ENCODE results near the gene NAALADL2. TPM values are rescaled to one million over a fixed set of nuclear protein-coding genes. Genes with fewer than 3 reads are reported as not detected.

NAALADL2 gene
- polyA plus RNA-seq, 1 donor from 2014 or later: 1.6 TPM

DNA sequence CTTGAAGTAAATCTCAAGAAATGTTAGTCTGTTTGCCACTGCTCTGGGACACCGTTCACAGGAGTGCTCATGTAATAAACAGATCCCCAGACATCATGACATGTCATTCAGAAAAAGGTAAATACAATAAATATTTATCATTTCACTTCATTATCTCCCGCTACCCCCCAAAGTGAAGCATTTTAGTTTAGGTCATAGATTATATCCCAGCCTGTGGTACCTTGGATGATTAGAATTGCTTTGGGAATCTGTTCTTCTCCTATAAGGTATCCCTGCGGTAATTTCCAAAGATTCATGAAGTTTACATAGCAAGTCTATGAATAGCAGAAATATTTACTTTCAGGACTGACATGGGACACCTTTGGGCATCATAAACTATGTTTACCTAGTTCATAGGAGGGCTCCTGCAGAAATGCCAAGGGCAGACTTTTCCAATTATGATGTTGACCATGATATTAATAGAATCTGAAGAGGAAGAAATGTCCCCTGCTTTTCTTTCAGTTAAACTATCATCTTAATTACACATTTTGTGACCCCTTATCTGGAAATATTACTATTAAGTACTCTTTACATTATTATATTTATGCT lies 268.0 kb downstream of the NAALADL2 start:
- H3K9me3 ChIP-seq (ENCODE audit: low read length): no peaks in the 10 kb centered on the region
- H3K9me2 ChIP-seq (ENCODE audit: insufficient read depth, low read length): no peaks in the 10 kb centered on the region
- TF ChIP-seq MXI1 (conservative IDR thresholded peaks at IDR 0.05; ENCODE audit: poor library complexity, severe bottlenecking): no peak
- no peak for TF ChIP-seq SMC3 (conservative IDR thresholded peaks at IDR 0.05; ENCODE audit: poor library complexity)
- TF ChIP-seq, protein P1, sequence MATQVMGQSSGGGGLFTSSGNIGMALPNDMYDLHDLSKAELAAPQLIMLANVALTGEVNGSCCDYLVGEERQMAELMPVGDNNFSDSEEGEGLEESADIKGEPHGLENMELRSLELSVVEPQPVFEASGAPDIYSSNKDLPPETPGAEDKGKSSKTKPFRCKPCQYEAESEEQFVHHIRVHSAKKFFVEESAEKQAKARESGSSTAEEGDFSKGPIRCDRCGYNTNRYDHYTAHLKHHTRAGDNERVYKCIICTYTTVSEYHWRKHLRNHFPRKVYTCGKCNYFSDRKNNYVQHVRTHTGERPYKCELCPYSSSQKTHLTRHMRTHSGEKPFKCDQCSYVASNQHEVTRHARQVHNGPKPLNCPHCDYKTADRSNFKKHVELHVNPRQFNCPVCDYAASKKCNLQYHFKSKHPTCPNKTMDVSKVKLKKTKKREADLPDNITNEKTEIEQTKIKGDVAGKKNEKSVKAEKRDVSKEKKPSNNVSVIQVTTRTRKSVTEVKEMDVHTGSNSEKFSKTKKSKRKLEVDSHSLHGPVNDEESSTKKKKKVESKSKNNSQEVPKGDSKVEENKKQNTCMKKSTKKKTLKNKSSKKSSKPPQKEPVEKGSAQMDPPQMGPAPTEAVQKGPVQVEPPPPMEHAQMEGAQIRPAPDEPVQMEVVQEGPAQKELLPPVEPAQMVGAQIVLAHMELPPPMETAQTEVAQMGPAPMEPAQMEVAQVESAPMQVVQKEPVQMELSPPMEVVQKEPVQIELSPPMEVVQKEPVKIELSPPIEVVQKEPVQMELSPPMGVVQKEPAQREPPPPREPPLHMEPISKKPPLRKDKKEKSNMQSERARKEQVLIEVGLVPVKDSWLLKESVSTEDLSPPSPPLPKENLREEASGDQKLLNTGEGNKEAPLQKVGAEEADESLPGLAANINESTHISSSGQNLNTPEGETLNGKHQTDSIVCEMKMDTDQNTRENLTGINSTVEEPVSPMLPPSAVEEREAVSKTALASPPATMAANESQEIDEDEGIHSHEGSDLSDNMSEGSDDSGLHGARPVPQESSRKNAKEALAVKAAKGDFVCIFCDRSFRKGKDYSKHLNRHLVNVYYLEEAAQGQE (IDR thresholded peaks at IDR 0.05; ENCODE audit: borderline replicate concordance): no peak
- TF ChIP-seq EP300 (conservative IDR thresholded peaks at IDR 0.05; ENCODE audit: poor library complexity, severe bottlenecking): no peak
- TF ChIP-seq, protein P2, sequence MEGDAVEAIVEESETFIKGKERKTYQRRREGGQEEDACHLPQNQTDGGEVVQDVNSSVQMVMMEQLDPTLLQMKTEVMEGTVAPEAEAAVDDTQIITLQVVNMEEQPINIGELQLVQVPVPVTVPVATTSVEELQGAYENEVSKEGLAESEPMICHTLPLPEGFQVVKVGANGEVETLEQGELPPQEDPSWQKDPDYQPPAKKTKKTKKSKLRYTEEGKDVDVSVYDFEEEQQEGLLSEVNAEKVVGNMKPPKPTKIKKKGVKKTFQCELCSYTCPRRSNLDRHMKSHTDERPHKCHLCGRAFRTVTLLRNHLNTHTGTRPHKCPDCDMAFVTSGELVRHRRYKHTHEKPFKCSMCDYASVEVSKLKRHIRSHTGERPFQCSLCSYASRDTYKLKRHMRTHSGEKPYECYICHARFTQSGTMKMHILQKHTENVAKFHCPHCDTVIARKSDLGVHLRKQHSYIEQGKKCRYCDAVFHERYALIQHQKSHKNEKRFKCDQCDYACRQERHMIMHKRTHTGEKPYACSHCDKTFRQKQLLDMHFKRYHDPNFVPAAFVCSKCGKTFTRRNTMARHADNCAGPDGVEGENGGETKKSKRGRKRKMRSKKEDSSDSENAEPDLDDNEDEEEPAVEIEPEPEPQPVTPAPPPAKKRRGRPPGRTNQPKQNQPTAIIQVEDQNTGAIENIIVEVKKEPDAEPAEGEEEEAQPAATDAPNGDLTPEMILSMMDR (IDR thresholded peaks at IDR 0.05; ENCODE audit: poor library complexity, severe bottlenecking): no peak
- no peak for TF ChIP-seq EZH2 (IDR thresholded peaks at IDR 0.05; ENCODE audit: borderline replicate concordance, insufficient read depth, low read length, poor library complexity, severe bottlenecking)
- TF ChIP-seq TAF1 (IDR thresholded peaks at IDR 0.05; ENCODE audit: low read depth): no peak
- no peak for TF ChIP-seq POLR2AphosphoS5 (IDR thresholded peaks at IDR 0.05)
- no peak for TF ChIP-seq RAD21 (conservative IDR thresholded peaks at IDR 0.05)
- H3F3A ChIP-seq (ENCODE audit: insufficient read depth, low read length, poor library complexity, severe bottlenecking): no peaks in the 10 kb centered on the region
- no peak overlapping the region for H3K4me3 ChIP-seq (ENCODE audit: low read length)
- H4K20me1 ChIP-seq (ENCODE audit: insufficient read depth): no peaks in the 10 kb centered on the region
- no peak overlapping the region for H2AFZ ChIP-seq (ENCODE audit: low read depth, low read length)
- H3K9ac ChIP-seq (ENCODE audit: low read length): no peak overlapping the region
- H3K36me3 ChIP-seq (ENCODE audit: insufficient read depth, low read length): no peaks in the 10 kb centered on the region
- no peaks in the 10 kb centered on the region for H3K27me3 ChIP-seq (ENCODE audit: insufficient read depth, low read depth, low read length)
- H3K4me2 ChIP-seq (ENCODE audit: low read length): no peak overlapping the region
- H3K79me2 ChIP-seq (replicated peaks; ENCODE audit: insufficient read depth, low read length): no peaks in the 10 kb centered on the region
- H3K27ac ChIP-seq (ENCODE audit: low read length): no peak overlapping the region

DNA sequence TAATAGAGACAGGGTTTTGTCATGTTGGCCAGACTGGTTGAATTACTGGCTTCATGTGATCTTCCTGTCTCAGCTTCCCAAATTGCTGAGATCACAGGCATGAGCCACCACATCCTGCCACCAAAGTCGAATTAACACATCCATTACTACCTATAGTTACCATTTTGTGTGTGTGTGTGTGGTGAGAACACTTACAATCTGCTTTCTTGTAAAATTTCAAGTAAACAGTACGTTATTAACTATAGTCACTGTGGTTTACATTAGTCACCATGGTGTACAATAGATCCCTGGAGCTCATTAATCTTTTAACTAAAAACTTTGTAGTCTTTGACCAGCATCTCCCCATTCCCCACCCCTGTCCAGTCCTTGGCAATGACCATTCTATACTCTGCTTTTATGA lies 270.0 kb downstream of the NAALADL2 start:
- no peak overlapping the region for H3K27ac ChIP-seq (ENCODE audit: low read length)
- no peak overlapping the region for H3K4me3 ChIP-seq (ENCODE audit: low read length)
- H3F3A ChIP-seq (ENCODE audit: insufficient read depth, low read length, poor library complexity, severe bottlenecking): no peaks in the 10 kb centered on the region
- H4K20me1 ChIP-seq (ENCODE audit: insufficient read depth): no peaks in the 10 kb centered on the region
- H3K9me3 ChIP-seq (ENCODE audit: low read length): no peaks in the 10 kb centered on the region
- no peak overlapping the region for H2AFZ ChIP-seq (ENCODE audit: low read depth, low read length)
- H3K4me2 ChIP-seq (ENCODE audit: low read length): no peak overlapping the region
- H3K9ac ChIP-seq (ENCODE audit: low read length): no peak overlapping the region
- no peaks in the 10 kb centered on the region for H3K79me2 ChIP-seq (replicated peaks; ENCODE audit: insufficient read depth, low read length)
- H3K9me2 ChIP-seq (ENCODE audit: insufficient read depth, low read length): no peaks in the 10 kb centered on the region
- no peak for TF ChIP-seq RAD21 (conservative IDR thresholded peaks at IDR 0.05)
- no peak for TF ChIP-seq TAF1 (IDR thresholded peaks at IDR 0.05; ENCODE audit: low read depth)
- TF ChIP-seq MXI1 (conservative IDR thresholded peaks at IDR 0.05; ENCODE audit: poor library complexity, severe bottlenecking): no peak
- TF ChIP-seq EP300 (conservative IDR thresholded peaks at IDR 0.05; ENCODE audit: poor library complexity, severe bottlenecking): no peak
- TF ChIP-seq, protein P1 (IDR thresholded peaks at IDR 0.05; ENCODE audit: borderline replicate concordance): no peak
- TF ChIP-seq, protein P2 (IDR thresholded peaks at IDR 0.05; ENCODE audit: poor library complexity, severe bottlenecking): no peak
- no peak for TF ChIP-seq SMC3 (conservative IDR thresholded peaks at IDR 0.05; ENCODE audit: poor library complexity)
- no peaks in the 10 kb centered on the region for H3K36me3 ChIP-seq (ENCODE audit: insufficient read depth, low read length)
- H3K27me3 ChIP-seq (ENCODE audit: insufficient read depth, low read depth, low read length): no peaks in the 10 kb centered on the region
